Stimulated activated effector memory CD8-positive, alpha-beta T cell treated with anti-CD3 and anti-CD28 coated beads, Interleukin-12 subunit alpha, Interleukin-12 subunit beta, amount 100 ng/mL, for 72 hours (primary cell): Measurements from ENCODE around the gene INTS15.

ENCODE experiments used
- ATAC-seq: fragments of 150-1000 bp; cut with Tn5 transposase; 2 replicates; pipeline ENCODE4 v1.10.0; 2021
- DNase-seq, 2 donors: peaks; one replicate each; pipeline ENCODE4 v3.0.0; 2021 to 2022; ENCODE audit warnings: low spot score in 2 of 2
- H3K27ac Mint-ChIP-seq: one replicate; pipeline ENCODE4 v1.8.0; 2022; ENCODE audit warnings: mild to moderate bottlenecking, mixed read lengths
- H3K36me3 Mint-ChIP-seq: one replicate; pipeline ENCODE4 v1.8.0; 2022; ENCODE audit warnings: mild to moderate bottlenecking, mixed read lengths
- H3K4me1 Mint-ChIP-seq: one replicate; pipeline ENCODE4 v1.8.0; 2022; ENCODE audit warnings: mixed read lengths
- H3K4me3 Mint-ChIP-seq: one replicate; pipeline ENCODE4 v1.8.0; 2022; ENCODE audit warnings: mild to moderate bottlenecking, mixed read lengths
- H3K9me3 Mint-ChIP-seq: one replicate; pipeline ENCODE4 v1.8.0; 2022; ENCODE audit warnings: mixed read lengths

INTS15 gene

DNA sequence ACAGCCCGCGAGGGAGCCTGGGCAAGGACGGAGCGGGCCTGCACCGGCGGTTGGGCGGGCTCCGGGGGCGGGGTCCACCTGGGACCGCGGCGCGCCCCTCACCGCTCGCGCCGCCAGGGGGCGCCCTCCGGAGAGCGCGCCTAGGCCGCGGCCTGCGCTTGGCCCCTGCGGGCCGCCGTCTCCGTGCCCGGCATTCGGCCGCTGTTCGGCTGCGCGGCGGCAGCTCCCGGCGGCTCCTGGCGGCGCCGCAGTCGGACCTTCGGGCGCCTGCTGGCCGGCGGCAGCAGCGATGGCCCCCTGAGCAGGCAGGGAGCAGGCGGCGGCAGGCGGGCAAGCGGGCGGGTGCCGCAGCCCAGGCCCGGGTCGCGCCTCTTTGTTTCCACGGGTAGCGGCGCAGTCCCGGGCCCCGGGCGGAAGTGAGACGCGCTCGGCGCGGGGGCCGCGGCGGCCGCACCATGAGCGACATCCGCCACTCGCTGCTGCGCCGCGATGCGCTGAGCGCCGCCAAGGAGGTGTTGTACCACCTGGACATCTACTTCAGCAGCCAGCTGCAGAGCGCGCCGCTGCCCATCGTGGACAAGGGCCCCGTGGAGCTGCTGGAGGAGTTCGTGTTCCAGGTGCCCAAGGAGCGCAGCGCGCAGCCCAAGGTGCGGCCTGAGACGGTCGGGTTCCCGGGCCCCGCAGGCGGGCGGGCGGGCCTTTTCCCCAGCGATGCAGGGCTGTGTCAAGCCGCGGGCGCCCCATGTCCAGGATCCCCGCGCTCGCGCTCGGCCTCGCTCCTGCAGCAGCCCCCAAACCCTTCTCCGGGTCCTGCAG is at the start of gene INTS15:
TSS of gene INTS15 (plus strand) at position 193 of the 816 bp plus-strand sequence. CDS start at position 456, 263 bp downstream.
- peak within 1 kb of the TSS; percentile 93 for H3K27ac Mint-ChIP-seq
- DNase-seq (peak; percentile 88 to 91), ATAC-seq (peak; percentile 93)
- H3K9me3 Mint-ChIP-seq: no peaks in the 10 kb centered on the region
- H3K4me3 Mint-ChIP-seq: peak within 1 kb of the TSS; percentile 91
- H3K36me3 Mint-ChIP-seq: peaks cover 87% of the 10 kb centered on the region
- H3K4me1 Mint-ChIP-seq: peaks cover 20% of the 10 kb centered on the region

DNA sequence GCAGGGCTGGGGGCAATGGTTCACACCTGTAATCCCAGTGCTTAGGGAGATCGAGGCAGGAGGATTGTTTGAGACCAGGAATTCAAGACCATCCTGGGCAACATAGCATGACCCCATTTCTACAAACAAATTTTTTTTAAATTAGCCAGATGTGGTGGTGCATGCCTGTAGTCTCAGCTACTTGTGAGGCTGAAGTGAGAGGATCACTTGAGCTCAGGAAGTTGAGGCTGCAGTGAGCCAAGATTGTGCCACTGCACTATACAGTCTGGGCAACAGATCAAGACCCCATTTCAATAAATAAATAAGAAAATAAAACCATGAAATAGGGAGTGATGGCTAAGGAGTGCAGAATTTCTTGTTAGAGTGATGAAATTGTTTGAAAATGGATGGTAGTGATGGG is 47.5 kb upstream of the INTS15 start:
- no peaks in the 10 kb centered on the region for H3K36me3 Mint-ChIP-seq
- no peak for ATAC-seq
- peaks cover 8% of the 10 kb centered on the region for H3K4me1 Mint-ChIP-seq
- no peak overlapping the region for H3K27ac Mint-ChIP-seq
- H3K9me3 Mint-ChIP-seq: no peaks in the 10 kb centered on the region
- DNase-seq: no peak
- no peak overlapping the region for H3K4me3 Mint-ChIP-seq

DNA sequence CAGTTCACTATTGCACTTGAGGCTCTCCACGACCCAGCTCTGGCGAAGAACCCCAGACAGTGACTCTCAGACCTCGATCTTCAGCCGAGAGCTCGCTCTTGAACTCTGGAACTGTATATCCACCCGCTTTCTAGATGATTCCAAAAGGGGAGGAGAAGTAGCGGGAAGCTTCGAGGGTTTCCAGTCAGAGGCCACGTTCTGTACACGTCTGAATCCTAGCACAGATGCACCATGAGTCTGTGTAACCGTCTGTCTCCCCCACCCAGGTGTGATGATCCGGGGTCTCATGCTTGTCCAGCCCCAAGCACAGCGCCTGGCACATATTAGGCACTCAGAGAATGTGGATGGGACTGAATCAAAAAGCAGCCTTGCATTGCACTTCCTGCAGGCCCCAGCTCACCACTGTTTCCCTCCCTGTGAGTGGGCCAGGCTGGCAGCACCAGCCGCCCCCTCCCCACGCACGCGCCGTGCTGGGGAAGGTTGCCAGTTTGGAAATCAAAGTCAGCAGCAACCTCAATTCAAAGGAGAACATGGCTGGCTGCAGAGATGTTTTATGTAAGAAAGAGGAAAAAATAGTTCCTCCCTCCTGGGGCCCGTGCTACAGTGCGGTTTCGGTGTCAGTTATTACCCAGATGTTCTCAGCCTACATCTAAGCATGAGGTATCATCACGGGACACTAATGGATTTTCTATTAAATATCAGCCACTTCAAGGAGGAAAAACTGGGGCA is 44.3 kb upstream of the INTS15 start:
- Mint-ChIP-seq H3K9me3 (no peaks in the 10 kb centered on the region), H3K36me3 (no peaks in the 10 kb centered on the region), H3K4me1 (peaks cover 8% of the 10 kb centered on the region), H3K27ac (no peak overlapping the region), H3K4me3 (no peak overlapping the region)
- no peak for ATAC-seq
- DNase-seq: no peak

DNA sequence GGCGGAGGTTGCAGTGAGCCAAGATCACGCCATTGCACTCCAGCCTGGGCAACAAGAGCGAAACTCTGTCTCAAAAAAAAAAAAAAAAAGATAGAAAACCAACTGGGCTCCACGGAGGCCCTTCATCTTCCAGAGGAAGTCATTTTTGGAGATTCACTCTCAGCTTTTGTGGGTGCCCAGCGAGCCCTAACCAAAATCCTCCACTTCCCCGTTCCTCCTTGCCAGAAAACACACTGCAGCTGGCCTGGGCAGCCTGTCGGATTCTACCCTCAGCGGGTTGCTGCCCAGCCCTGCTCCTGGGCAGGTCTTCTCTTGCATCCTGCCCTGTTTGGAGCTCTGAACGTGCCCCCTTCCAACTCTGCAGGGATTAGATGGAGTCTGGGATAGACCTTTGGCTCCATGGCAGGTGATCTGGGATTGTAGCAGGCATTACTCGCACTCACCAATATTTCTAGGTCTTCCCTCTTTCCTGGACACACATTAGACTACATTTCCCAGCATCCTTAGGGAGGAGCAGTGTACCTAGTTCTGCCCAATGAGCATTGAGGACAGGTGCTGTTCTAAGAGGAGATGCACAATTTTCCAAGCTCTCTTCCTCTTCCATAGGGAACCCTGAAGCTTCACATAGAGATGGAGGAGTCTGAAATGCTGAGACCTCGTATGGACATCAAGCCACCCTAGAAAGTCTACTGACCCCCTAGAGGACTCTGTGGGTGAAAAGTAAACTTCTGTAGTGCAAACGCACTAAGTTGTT is 43.1 kb upstream of the INTS15 start:
- Mint-ChIP-seq H3K36me3 (no peaks in the 10 kb centered on the region), H3K4me1 (peaks cover 8% of the 10 kb centered on the region), H3K27ac (no peak overlapping the region), H3K9me3 (no peaks in the 10 kb centered on the region), H3K4me3 (no peak overlapping the region)
- ATAC-seq: no peak
- no peak for DNase-seq

DNA sequence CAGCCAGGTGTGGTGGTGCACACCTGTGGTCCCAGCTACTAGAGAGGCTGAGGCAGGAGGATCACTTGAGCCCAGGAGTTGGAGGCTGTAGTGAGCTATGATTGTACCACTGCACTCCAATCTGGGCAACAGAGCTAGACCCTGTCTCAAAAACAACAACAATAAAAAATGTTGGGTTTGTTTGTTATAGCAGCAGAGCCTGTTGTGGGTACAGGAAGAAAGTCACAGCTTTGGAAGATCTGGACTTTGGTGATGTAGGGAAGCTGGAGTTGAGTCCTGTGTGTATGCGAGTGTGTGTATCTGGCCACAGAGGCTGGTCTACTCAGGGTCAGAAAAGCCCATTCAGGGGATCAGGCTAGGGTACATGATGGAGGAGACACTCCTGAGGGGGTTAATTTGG is 42.4 kb upstream of the INTS15 start:
- no peak overlapping the region for H3K4me3 Mint-ChIP-seq
- ATAC-seq (no peak), DNase-seq (no peak)
- no peak overlapping the region for H3K27ac Mint-ChIP-seq
- H3K9me3 Mint-ChIP-seq: no peaks in the 10 kb centered on the region
- peaks cover 8% of the 10 kb centered on the region for H3K4me1 Mint-ChIP-seq
- no peaks in the 10 kb centered on the region for H3K36me3 Mint-ChIP-seq

DNA sequence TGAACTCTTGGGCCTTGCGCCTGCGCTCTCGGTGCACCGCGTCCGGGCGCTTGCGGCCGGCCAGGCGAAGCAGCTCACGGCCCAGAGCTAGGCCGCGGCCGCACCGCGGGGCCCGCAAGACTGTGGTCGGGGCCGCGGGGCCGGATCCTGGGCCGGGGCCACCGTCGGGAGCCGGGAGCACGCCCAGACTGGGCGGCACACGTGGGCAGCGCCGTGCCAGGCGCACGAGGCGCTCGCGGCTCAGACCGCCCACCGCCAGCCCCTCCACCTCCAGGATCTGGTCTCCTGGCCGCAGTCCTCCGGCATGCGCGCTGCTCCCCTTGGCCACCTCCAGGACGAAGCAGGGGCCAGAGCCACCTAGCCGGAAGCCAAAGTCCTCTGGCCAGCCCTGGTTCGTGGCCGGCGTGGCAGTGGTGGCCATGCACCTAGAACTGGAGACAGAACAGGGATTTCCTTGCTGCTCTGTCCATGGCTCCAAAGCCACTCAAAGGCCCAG is 38.8 kb upstream of the INTS15 start, which contains the start of gene GRID2IP:
TSS of gene GRID2IP (minus strand) at position 446 of the 496 bp plus-strand sequence. CDS start at position 421, 25 bp downstream.
- H3K36me3 Mint-ChIP-seq: no peaks in the 10 kb centered on the region
- H3K9me3 Mint-ChIP-seq: no peaks in the 10 kb centered on the region
- DNase-seq (no peak), ATAC-seq (no peak)
- H3K27ac Mint-ChIP-seq: no peak within 1 kb of the TSS
- no peak within 1 kb of the TSS for H3K4me3 Mint-ChIP-seq
- peaks cover 5% of the 10 kb centered on the region for H3K4me1 Mint-ChIP-seq

DNA sequence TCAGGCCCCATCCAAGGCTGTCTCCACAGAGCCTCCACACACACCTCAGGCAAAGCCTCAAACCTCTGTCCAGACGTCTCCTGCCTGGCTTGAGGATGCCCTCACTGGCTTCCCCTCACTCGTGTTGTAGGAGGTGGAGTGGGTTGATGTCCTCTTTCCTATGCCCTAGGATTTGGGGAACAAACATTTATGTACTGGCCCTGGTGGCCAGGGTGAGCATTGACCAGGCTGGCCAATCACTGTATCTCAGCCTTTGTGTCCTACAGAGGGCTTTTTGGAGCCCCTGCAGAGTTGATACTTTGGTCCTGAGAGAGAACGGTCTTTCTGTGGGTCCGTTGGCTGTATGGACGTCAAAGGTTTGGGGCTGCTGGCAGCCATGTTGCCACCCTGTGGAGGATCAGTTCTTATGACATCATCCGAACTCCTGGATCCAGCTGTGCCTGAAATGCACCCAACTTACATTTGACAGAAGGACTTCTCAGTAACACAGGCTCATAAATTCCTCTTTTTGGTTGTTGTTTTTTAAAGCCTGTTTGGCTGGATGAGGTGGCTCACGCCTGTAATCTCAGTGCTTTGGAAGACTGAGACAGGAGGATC is 36.3 kb upstream of the INTS15 start:
- H3K4me1 Mint-ChIP-seq: peaks cover 5% of the 10 kb centered on the region
- H3K4me3 Mint-ChIP-seq: no peak overlapping the region
- DNase-seq (no peak), ATAC-seq (peak; percentile 9)
- no peaks in the 10 kb centered on the region for H3K9me3 Mint-ChIP-seq
- no peaks in the 10 kb centered on the region for H3K36me3 Mint-ChIP-seq
- H3K27ac Mint-ChIP-seq: no peak overlapping the region

DNA sequence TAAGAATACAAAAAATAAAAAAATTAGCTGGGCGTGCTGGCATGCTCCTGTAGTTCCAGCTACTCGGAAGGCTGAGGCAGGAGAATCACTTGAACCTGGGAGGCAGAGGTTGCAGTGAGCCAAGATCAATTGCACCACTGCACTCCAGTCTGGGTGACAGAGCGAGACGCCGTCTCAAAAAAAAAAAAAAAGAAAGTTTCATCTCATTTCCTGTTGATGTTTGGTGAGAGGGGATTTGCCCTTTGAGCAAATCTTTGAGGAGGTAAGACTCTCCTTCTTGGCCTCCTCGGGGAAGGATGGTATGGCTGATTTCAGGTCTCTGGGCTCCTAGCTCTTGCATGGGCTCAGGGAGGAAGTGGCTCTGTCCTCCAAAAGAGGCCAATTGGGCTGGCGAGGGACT is 35.0 kb upstream of the INTS15 start:
- H3K4me3 Mint-ChIP-seq: peak overlapping the region; percentile 15
- DNase-seq: no peak
- H3K9me3 Mint-ChIP-seq: no peaks in the 10 kb centered on the region
- no peaks in the 10 kb centered on the region for H3K36me3 Mint-ChIP-seq
- peak overlapping the region; percentile 58 for H3K27ac Mint-ChIP-seq
- no peak for ATAC-seq
- peaks cover 5% of the 10 kb centered on the region for H3K4me1 Mint-ChIP-seq

DNA sequence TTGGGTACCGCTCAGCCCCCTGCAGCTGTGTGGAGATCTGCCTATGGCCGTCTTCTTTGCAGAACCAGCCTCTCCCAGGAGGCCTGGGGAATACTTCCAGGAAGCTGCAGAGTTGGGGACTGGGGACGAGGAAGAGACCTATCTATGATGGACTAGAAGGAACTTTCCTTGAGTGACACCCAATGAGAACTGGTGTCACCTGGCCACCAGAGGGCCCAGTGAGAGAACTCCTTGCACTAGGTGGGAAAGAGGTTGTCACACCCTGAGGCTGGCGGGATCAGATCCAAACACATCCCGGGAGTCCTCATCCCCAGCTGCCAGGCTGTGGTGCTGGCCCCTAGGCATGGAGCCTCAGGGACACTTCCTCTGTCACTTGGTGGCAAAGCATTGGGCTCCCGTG is 33.6 kb upstream of the INTS15 start:
- no peak overlapping the region for H3K27ac Mint-ChIP-seq
- no peak for ATAC-seq
- H3K9me3 Mint-ChIP-seq: no peaks in the 10 kb centered on the region

DNA sequence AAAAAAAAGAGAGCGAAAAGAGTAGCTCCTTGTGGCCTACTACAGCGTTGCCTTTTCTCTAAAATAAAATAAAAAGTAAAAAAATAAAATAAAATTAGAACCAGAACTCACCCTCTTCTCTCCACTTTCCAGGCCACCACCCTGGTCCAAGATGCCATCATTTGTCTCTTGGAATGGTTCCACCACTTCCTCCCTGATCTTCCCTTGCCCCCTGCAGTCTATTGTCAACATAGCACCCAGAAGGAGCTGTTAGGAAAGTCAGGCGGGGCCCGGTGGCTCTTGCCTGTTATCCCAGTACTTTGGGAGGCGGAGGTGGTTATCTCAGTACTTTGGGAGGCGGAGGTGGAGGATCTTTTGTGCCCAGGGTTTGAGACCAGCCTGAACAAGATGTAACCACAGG is 31.0 kb upstream of the INTS15 start:
- no peak for DNase-seq

More for the DNA sequence above, 33.6 kb upstream of the INTS15 start:
- no peak for DNase-seq
- Mint-ChIP-seq H3K4me3 (no peak overlapping the region), H3K4me1 (peaks cover 5% of the 10 kb centered on the region), H3K36me3 (no peaks in the 10 kb centered on the region)

DNA sequence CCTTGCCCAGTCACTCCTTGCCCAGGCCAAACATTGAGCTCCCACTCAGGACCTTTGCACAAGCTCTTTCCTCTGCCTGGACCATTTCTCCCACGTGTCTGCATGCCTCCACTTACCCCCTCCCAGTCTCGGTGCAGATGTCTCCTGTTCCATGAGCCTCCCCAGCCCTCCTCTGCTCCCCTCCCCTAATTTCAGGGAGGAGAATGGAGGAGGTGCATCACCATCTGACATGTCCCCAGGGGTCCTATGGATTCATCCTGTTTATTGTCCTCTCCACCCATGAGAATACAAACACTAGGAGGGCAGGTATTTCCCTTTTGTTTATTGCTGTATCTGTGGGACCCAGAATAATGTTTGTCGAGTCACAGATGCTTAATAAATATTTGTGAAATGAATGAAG is 29.9 kb upstream of the INTS15 start:
- Mint-ChIP-seq H3K36me3 (no peaks in the 10 kb centered on the region), H3K4me1 (peaks cover 3% of the 10 kb centered on the region), H3K9me3 (no peaks in the 10 kb centered on the region), H3K4me3 (no peak overlapping the region), H3K27ac (peak overlapping the region; percentile 46)
- ATAC-seq (no peak), DNase-seq (no peak)

More for the DNA sequence above, 31.0 kb upstream of the INTS15 start:
- Mint-ChIP-seq H3K4me3 (no peak overlapping the region), H3K27ac (no peak overlapping the region), H3K9me3 (no peaks in the 10 kb centered on the region), H3K36me3 (no peaks in the 10 kb centered on the region), H3K4me1 (peaks cover 5% of the 10 kb centered on the region)
- peak; percentile 56 for ATAC-seq

DNA sequence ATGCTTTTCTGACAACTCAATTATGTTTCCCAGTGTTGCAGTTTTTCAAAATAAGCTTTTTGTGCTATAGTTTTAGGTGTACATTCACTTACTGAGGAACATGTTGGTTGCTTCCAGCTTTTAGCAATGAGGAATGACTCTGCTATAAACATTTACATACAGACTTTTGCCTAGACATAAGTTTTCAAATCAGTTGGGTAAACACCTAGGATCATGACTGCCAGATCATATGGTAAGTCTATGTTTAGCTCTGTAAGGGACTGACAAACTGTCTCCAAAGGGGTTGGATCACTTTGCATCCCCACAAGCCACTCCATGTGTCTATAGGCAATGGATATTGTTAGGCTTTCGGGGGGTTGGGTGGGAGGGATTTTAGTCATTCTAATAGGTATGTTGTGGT is 27.7 kb upstream of the INTS15 start:
- Mint-ChIP-seq H3K36me3 (no peaks in the 10 kb centered on the region), H3K27ac (no peak overlapping the region), H3K9me3 (no peaks in the 10 kb centered on the region), H3K4me3 (no peak overlapping the region), H3K4me1 (no peaks in the 10 kb centered on the region)
- ATAC-seq (no peak), DNase-seq (no peak)

DNA sequence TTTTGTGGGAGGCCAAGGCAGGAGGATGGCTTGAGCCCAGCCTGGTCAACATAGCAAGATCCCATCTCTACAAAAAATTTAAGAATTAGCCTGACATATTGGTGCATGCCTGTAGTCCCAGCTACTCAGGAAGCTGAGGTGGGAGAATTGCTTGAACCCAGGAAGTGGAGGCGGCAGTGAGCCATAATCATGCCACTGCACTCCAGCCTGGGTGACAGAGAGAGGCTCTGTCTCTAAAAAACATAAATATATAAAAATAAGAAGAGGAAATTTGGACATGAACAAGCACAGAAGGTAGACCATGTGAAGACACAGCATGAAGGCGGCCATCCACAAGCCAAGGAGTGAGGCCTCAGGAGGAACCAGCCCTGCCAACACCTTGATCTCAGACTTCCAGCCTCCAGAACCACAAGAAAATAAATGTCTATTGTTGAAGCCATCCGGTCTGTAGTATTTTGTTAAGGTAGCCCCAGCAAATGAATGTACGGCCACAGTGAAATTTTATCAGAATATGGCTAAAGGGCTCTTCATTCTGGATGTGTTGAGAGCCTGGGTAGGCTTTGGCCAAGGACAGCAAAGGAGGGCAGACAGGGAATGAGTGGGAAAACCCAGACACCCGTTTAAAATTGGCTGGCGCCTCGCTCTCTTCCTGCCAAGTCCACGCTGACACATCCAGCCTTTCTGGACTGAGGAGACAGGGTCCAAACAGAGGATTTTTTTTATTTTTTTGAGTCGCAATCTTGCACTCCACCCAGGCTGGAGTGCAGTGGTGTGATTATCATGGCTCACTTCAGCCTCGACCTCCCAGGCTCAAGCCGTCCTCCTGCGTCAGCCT is 25.7 kb upstream of the INTS15 start:
- Mint-ChIP-seq H3K4me3 (no peak overlapping the region), H3K27ac (no peak overlapping the region), H3K4me1 (no peaks in the 10 kb centered on the region), H3K36me3 (no peaks in the 10 kb centered on the region), H3K9me3 (no peaks in the 10 kb centered on the region)
- no peak for DNase-seq
- no peak for ATAC-seq

DNA sequence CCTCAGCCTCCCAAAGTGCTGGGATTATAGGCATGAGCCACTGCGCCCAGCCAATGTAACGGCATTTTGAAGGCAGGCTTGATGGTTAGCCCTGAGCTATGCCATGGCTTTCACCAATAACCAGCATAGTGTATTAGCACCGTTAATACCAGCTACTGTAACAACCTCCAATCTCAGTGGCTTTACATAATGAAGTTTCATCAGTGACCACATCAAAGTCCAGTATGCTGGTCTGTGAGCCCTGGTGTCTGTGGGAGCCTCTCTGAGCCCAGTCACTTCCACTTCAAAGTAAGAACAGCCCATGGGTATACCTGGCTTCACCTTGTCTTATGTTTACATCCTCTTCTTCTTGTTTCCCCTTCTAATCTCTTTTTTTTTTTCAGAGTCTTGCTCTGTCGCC is 24.2 kb upstream of the INTS15 start:
- Mint-ChIP-seq H3K36me3 (no peaks in the 10 kb centered on the region), H3K4me1 (no peaks in the 10 kb centered on the region), H3K4me3 (no peak overlapping the region), H3K27ac (peak overlapping the region; percentile 54), H3K9me3 (no peaks in the 10 kb centered on the region)
- ATAC-seq: no peak
- no peak for DNase-seq
